ENCODE measurements around the gene PHRF1.

- TF ChIP-seq, protein P1, sequence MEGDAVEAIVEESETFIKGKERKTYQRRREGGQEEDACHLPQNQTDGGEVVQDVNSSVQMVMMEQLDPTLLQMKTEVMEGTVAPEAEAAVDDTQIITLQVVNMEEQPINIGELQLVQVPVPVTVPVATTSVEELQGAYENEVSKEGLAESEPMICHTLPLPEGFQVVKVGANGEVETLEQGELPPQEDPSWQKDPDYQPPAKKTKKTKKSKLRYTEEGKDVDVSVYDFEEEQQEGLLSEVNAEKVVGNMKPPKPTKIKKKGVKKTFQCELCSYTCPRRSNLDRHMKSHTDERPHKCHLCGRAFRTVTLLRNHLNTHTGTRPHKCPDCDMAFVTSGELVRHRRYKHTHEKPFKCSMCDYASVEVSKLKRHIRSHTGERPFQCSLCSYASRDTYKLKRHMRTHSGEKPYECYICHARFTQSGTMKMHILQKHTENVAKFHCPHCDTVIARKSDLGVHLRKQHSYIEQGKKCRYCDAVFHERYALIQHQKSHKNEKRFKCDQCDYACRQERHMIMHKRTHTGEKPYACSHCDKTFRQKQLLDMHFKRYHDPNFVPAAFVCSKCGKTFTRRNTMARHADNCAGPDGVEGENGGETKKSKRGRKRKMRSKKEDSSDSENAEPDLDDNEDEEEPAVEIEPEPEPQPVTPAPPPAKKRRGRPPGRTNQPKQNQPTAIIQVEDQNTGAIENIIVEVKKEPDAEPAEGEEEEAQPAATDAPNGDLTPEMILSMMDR (IDR thresholded peaks at IDR 0.05; ENCODE audit: low read depth, low read length, missing input control), result no peak
- TF ChIP-seq GABPA (IDR thresholded peaks at IDR 0.05 in 1 of 2, conservative IDR thresholded peaks at IDR 0.05 in 1 of 2) (no peak), MAX (IDR thresholded peaks at IDR 0.05) (no peak), SP1 (IDR thresholded peaks at IDR 0.05) (no peak), YY1 (IDR thresholded peaks at IDR 0.05) (no peak), FOXA2 (IDR thresholded peaks at IDR 0.05) (no peak), TAF1 (conservative IDR thresholded peaks at IDR 0.05) (no peak), FOXA1 (IDR thresholded peaks at IDR 0.05) (no peak), RAD21 (IDR thresholded peaks at IDR 0.05) (no peak), NR2F2 (IDR thresholded peaks at IDR 0.05) (no peak)
- TF ChIP-seq, protein P2, sequence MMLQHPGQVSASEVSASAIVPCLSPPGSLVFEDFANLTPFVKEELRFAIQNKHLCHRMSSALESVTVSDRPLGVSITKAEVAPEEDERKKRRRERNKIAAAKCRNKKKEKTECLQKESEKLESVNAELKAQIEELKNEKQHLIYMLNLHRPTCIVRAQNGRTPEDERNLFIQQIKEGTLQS (IDR thresholded peaks at IDR 0.05), result no peak
Observed at GRCh38 chr11:637593-638521, 61.6 kb downstream of the PHRF1 start.
